Panc1 (cell line): ENCODE data around the gene SGF29. TPM values are rescaled to one million over a fixed set of nuclear protein-coding genes. Genes with fewer than 3 reads are reported as not detected.

Source experiments
- ATAC-seq: fragments of 200-7000 bp; cut with Tn5 transposase; 2 replicates; pipeline ENCODE4 v1.9.1; 2020; ENCODE audit warnings: mild to moderate bottlenecking, moderate library complexity
- BruUV-seq: library from RNA; stranded (reverse); fragments of 400-500 nt; replicated peaks from 2 replicates; lab custom pipeline; 2021; lab: Mats Ljungman, UMichigan
- CTCF ChIA-PET: fragments of 300-600 bp; sonication (Branson Sonifier 250); formaldehyde crosslinking; loops from one replicate; lab custom pipeline; 2022; ENCODE audit warnings: antibody characterized with exemption; lab: Charles Lee
- POLR2A ChIA-PET: fragments of 300-600 bp; sonication (Branson Sonifier 250); formaldehyde crosslinking; loops from one replicate; lab custom pipeline; 2022; ENCODE audit warnings: antibody characterized with exemption; lab: Charles Lee
- DNase-seq: peaks from one replicate; pipeline ENCODE4 v3.0.0-alpha.2; 2010; ENCODE audit warnings: low read depth, low spot score
- H3K27ac ChIP-seq: 2 replicates; pipeline ENCODE4 v1.5.1; 2011; ENCODE audit warnings: mild to moderate bottlenecking, low read length, inconsistent platforms
- H3K27me3 ChIP-seq: fragments of 200-500 bp; sonication (Bioruptor generic); 2 replicates; pipeline ENCODE4 v1.6.0; 2014; ENCODE audit warnings: low read length, inconsistent platforms; ENCODE audit not compliant: control insufficient read depth, insufficient read depth
- H3K36me3 ChIP-seq: fragments of 200-500 bp; sonication (Bioruptor generic); 2 replicates; pipeline ENCODE4 v1.5.1; 2014; ENCODE audit warnings: inconsistent platforms, mild to moderate bottlenecking, low read length, moderate library complexity; ENCODE audit not compliant: control insufficient read depth, insufficient read depth
- H3K4me1 ChIP-seq: 2 replicates; pipeline ENCODE4 v1.5.1; 2011; ENCODE audit warnings: inconsistent platforms, mild to moderate bottlenecking, low read length, moderate library complexity; ENCODE audit not compliant: control insufficient read depth, insufficient read depth
- H3K4me3 ChIP-seq, 2 experiments: 2 replicates each; pipeline ENCODE4 v1.5.1; 2011 to 2012; ENCODE audit warnings: low read depth in 2 of 2, low read length in 2 of 2, mild to moderate bottlenecking in 2 of 2, inconsistent platforms in 1 of 2, moderate library complexity in 1 of 2
- H3K9me3 ChIP-seq: fragments of 200-500 bp; sonication (Bioruptor generic); 2 replicates; pipeline ENCODE4 v1.5.1; 2014; ENCODE audit warnings: low read depth, mild to moderate bottlenecking, inconsistent platforms, low read length, moderate library complexity; ENCODE audit not compliant: control insufficient read depth, insufficient read depth
- CTCF ChIP-seq: fragments of 450-650 bp; IDR thresholded peaks from 2 replicates; pipeline ENCODE4 v1.5.1; 2017; ENCODE audit warnings: mild to moderate bottlenecking
- POLR2AphosphoS5 ChIP-seq: IDR thresholded peaks from 2 replicates; pipeline ENCODE4 v1.6.1; 2012; ENCODE audit warnings: mild to moderate bottlenecking, low read depth, low read length, moderate library complexity
- REST ChIP-seq, 2 experiments: IDR thresholded peaks; 2 replicates each; pipeline ENCODE4 v1.6.1; 2011 to 2012; ENCODE audit warnings: low read depth in 2 of 2, control low read depth in 1 of 2, low read length in 1 of 2, mild to moderate bottlenecking in 1 of 2, moderate library complexity in 1 of 2; ENCODE audit not compliant: insufficient read depth in 1 of 2
- SIN3A ChIP-seq: IDR thresholded peaks from 2 replicates; pipeline ENCODE4 v1.6.1; 2012; ENCODE audit warnings: low read depth, mild to moderate bottlenecking, low read length, moderate library complexity, borderline replicate concordance; ENCODE audit not compliant: insufficient read depth
- TCF7L2 ChIP-seq: IDR thresholded peaks from 2 replicates; pipeline ENCODE4 v1.6.1; 2011; ENCODE audit warnings: mild to moderate bottlenecking, low read depth, low read length, inconsistent platforms
- in situ Hi-C: cut with HindIII; loops from 2 replicates; pipeline ENCODE4 v1.10.0; 2016; ENCODE audit warnings: low sequenced_read_pairs, low pct_unique_long_range_greater_than_20kb
- intact Hi-C: fragments of 100-400 bp; cut with micrococcal nuclease; formaldehyde crosslinking; loops from one replicate; pipeline ENCODE4 v1.10.0; 2022; ENCODE audit not compliant: unreplicated experiment
- total RNA-seq: library from RNA; stranded (reverse); gene quantifications from one replicate; pipeline ENCODE4 v1.2.1, GENCODE V29; 2021; ENCODE audit not compliant: unreplicated experiment

SGF29 gene
- total RNA-seq, 1 experiment from 2014 or later = 29.5 TPM

DNA sequence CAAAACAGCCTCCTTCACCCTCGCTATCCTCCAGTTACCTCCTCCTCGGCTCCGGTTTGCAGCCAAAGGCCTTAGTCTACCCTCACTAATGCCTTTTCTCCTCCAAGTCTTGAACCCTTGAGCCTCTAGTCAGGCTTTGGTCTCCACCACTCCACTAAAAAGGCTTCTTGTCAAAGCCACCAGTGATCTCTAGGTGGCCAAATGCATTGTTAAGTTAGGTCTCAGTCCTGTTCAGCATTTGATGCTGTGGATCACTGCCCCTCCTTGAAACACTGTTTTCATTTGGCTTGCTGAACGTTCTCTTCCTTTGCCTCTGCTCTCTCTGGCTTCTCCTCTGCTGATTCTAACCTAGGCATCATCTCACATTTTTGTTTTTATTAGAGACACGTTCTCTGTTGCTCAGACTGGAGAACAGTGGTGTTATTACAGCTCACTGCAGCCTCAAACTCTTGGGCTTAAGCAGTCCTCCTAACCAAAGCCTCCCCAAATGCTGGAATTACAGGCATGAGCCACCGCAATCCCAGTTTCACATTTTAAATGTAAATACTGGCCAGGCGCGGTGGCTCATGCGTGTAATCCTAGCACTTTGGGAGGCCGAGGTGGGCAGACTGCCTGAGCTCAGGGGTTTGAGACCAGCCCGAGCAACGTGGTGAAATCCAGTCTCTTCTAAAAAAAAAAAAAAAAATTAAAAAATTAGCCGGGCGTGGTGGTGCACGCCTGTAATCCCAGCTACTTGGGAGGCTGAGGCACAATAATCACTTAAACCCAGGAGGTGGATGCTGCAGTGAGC lies 1.1 kb downstream of the SGF29 start:
- ATAC-seq (0 out of 2 replicates have a peak, but pooled peaks have one; percentile 2), DNase-seq (no peak)
- intact Hi-C loops = no loop called here
- ChIA-PET CTCF (interaction anchor here (1.0 kb wide), 1 partner anchor 61 kb away, joined by 3 read pairs; no protein-coding TSS in a partner anchor), POLR2A (no interaction called here)
- no peaks in the 10 kb centered on the region for H3K27me3 ChIP-seq
- H3K9me3 ChIP-seq = no peaks in the 10 kb centered on the region
- peaks cover 6% of the 10 kb centered on the region for H3K4me1 ChIP-seq
- in situ Hi-C loops = no loop called here
- TF ChIP-seq TCF7L2 (no peak), CTCF (no peak), SIN3A (no peak), REST (IDR thresholded peaks at IDR 0.05; ENCODE audit: insufficient read depth in 1 of 2, low read depth in 2 of 2, low read length in 1 of 2) (no peak), POLR2AphosphoS5 (no peak)
- BruUV-seq = TSS peak; percentile 80
- no peaks in the 10 kb centered on the region for H3K36me3 ChIP-seq
- peak overlapping the region; percentile 59 to 63 for H3K4me3 ChIP-seq
- peak overlapping the region; percentile 92 for H3K27ac ChIP-seq

GRCh38 chr16:28555561-28555960 lies 1.8 kb downstream of the SGF29 start:
- DNase-seq (no peak), ATAC-seq (no peak)
- ChIA-PET CTCF (no interaction called here), POLR2A (no interaction called here)
- Histone ChIP-seq H3K9me3 (no peaks in the 10 kb centered on the region), H3K27me3 (no peaks in the 10 kb centered on the region), H3K4me1 (peaks cover 6% of the 10 kb centered on the region), H3K4me3 (no peak overlapping the region), H3K27ac (no peak overlapping the region), H3K36me3 (no peaks in the 10 kb centered on the region)
- no TSS peak for BruUV-seq
- intact Hi-C loops = no loop called here
- TF ChIP-seq REST (IDR thresholded peaks at IDR 0.05; ENCODE audit: insufficient read depth in 1 of 2, low read depth in 2 of 2, low read length in 1 of 2) (no peak), CTCF (no peak)
- in situ Hi-C loops = no loop called here
